Measurements from ENCODE around the gene TENM4. TPM values are rescaled to one million over a fixed set of nuclear protein-coding genes. Genes with fewer than 3 reads are reported as not detected.

TENM4 gene
- total RNA-seq, 1 donor from 2014 or later, result 117 TPM

- peaks cover 4% of the 10 kb centered on the region for H3K9me3 Mint-ChIP-seq (ENCODE audit: low read depth)
- H3K4me3 Mint-ChIP-seq (ENCODE audit: low read depth), result no peak overlapping the region
- H3K4me1 Mint-ChIP-seq (ENCODE audit: low read depth), result peaks cover 57% of the 10 kb centered on the region
- H3K27me3 Mint-ChIP-seq, result no peaks in the 10 kb centered on the region
- no peak for DNase-seq (ENCODE audit: low spot score, unreplicated experiment)
- H3K36me3 Mint-ChIP-seq (ENCODE audit: insufficient read depth), result peaks cover 4% of the 10 kb centered on the region
- no peak for TF ChIP-seq CTCF (IDR thresholded peaks at IDR 0.05; ENCODE audit: unreplicated experiment)
- peak overlapping the region; percentile 79 for H3K27ac Mint-ChIP-seq
Observed at GRCh38 chr11:78943154-78943553, 497.7 kb downstream of the TENM4 start.

- peak overlapping the region; percentile 90 for H3K27ac Mint-ChIP-seq
- no peak for TF ChIP-seq CTCF (IDR thresholded peaks at IDR 0.05; ENCODE audit: unreplicated experiment)
- no peaks in the 10 kb centered on the region for H3K36me3 Mint-ChIP-seq (ENCODE audit: insufficient read depth)
- H3K4me1 Mint-ChIP-seq (ENCODE audit: low read depth), result peaks cover 40% of the 10 kb centered on the region
- no peak overlapping the region for H3K4me3 Mint-ChIP-seq (ENCODE audit: low read depth)
- no peak for DNase-seq (ENCODE audit: low spot score, unreplicated experiment)
- no peaks in the 10 kb centered on the region for H3K27me3 Mint-ChIP-seq
- H3K9me3 Mint-ChIP-seq (ENCODE audit: low read depth), result no peaks in the 10 kb centered on the region
Observed at GRCh38 chr11:78941226-78941851, 499.5 kb downstream of the TENM4 start.

- Mint-ChIP-seq H3K27ac (peak overlapping the region; percentile 90), H3K36me3 (ENCODE audit: insufficient read depth) (no peaks in the 10 kb centered on the region), H3K4me3 (ENCODE audit: low read depth) (no peak overlapping the region), H3K4me1 (ENCODE audit: low read depth) (peaks cover 37% of the 10 kb centered on the region), H3K27me3 (no peaks in the 10 kb centered on the region), H3K9me3 (ENCODE audit: low read depth) (no peaks in the 10 kb centered on the region)
- TF ChIP-seq CTCF (IDR thresholded peaks at IDR 0.05; ENCODE audit: unreplicated experiment), result no peak
- DNase-seq (ENCODE audit: low spot score, unreplicated experiment), result no peak
Observed at GRCh38 chr11:78940500-78941225, 500.2 kb downstream of the TENM4 start.

GRCh38 chr11:78938971-78939370, 501.9 kb downstream of the TENM4 start:
- H3K27me3 Mint-ChIP-seq, result no peaks in the 10 kb centered on the region
- peaks cover 29% of the 10 kb centered on the region for H3K4me1 Mint-ChIP-seq (ENCODE audit: low read depth)
- H3K36me3 Mint-ChIP-seq (ENCODE audit: insufficient read depth), result peaks cover 3% of the 10 kb centered on the region
- H3K4me3 Mint-ChIP-seq (ENCODE audit: low read depth), result no peak overlapping the region
- no peaks in the 10 kb centered on the region for H3K9me3 Mint-ChIP-seq (ENCODE audit: low read depth)
- H3K27ac Mint-ChIP-seq, result no peak overlapping the region
- no peak for TF ChIP-seq CTCF (IDR thresholded peaks at IDR 0.05; ENCODE audit: unreplicated experiment)
- DNase-seq (ENCODE audit: low spot score, unreplicated experiment), result no peak

GRCh38 chr11:78938036-78938435, 502.8 kb downstream of the TENM4 start:
- no peak overlapping the region for H3K27ac Mint-ChIP-seq
- no peaks in the 10 kb centered on the region for H3K9me3 Mint-ChIP-seq (ENCODE audit: low read depth)
- peaks cover 4% of the 10 kb centered on the region for H3K36me3 Mint-ChIP-seq (ENCODE audit: insufficient read depth)

More at GRCh38 chr11:78938036-78938435, 502.8 kb downstream of the TENM4 start:
- Mint-ChIP-seq H3K4me3 (ENCODE audit: low read depth) (no peak overlapping the region), H3K27me3 (no peaks in the 10 kb centered on the region), H3K4me1 (ENCODE audit: low read depth) (peaks cover 21% of the 10 kb centered on the region)
- no peak for TF ChIP-seq CTCF (IDR thresholded peaks at IDR 0.05; ENCODE audit: unreplicated experiment)
- no peak for DNase-seq (ENCODE audit: low spot score, unreplicated experiment)

Measured in progenitor cell of endocrine pancreas (in vitro differentiated cells).